GM19397 (cell line): ENCODE data around the gene RIC8B.
"Not testable (repeated sequence)": the region's sequence is repeated elsewhere in the genome, so short reads cannot be mapped to it uniquely, and the experiment has no call there.

Experiments
- ATAC-seq: cut with Tn5 transposase; IDR thresholded peaks from one replicate; pipeline ENCODE4 v1.9.1; 2021; ENCODE audit warnings: mild to moderate bottlenecking, moderate library complexity; ENCODE audit not compliant: unreplicated experiment

RIC8B gene

GRCh38 chr12:106897981-106898901, 123.8 kb downstream of the RIC8B start:
- ATAC-seq: no peak

GRCh38 chr12:106900554-106900953, 126.1 kb downstream of the RIC8B start:
- no peak for ATAC-seq

GRCh38 chr12:106901276-106901675, 126.8 kb downstream of the RIC8B start:
- ATAC-seq: no peak

GRCh38 chr12:106902053-106902452, 127.6 kb downstream of the RIC8B start:
- no peak for ATAC-seq

GRCh38 chr12:106903241-106903945, 128.9 kb downstream of the RIC8B start:
- no peak for ATAC-seq

- ATAC-seq: no peak
These were observed 132.2 kb downstream of the RIC8B start for GRCh38 chr12:106906715-106907114.

- no peak for ATAC-seq
These were observed 132.9 kb downstream of the RIC8B start for GRCh38 chr12:106907411-106907810.

- ATAC-seq: no peak
These were observed 133.4 kb downstream of the RIC8B start for GRCh38 chr12:106907846-106908245.

- no peak for ATAC-seq
These were observed 134.1 kb downstream of the RIC8B start for GRCh38 chr12:106908561-106908960.

- ATAC-seq: peak; percentile 56
These were observed 135.7 kb downstream of the RIC8B start for GRCh38 chr12:106910202-106910601.

- ATAC-seq: no peak
These were observed 137.1 kb downstream of the RIC8B start for GRCh38 chr12:106911581-106911980.

- ATAC-seq: no peak
These were observed 139.0 kb downstream of the RIC8B start for GRCh38 chr12:106913456-106913855.

GRCh38 chr12:106914796-106915634, 140.5 kb downstream of the RIC8B start:
- peak; percentile 52 for ATAC-seq

- ATAC-seq: no peak
These were observed 141.1 kb downstream of the RIC8B start for GRCh38 chr12:106915635-106916026.

GRCh38 chr12:106917503-106917902, 143.0 kb downstream of the RIC8B start:
- ATAC-seq: no peak

- no peak for ATAC-seq
These were observed 144.3 kb downstream of the RIC8B start for GRCh38 chr12:106918746-106919145.

- ATAC-seq: no peak
These were observed 145.5 kb downstream of the RIC8B start for GRCh38 chr12:106919910-106920544.

GRCh38 chr12:106921976-106922375, 147.5 kb downstream of the RIC8B start:
- ATAC-seq: not testable (repeated sequence)

- ATAC-seq: not testable (repeated sequence)
These were observed 149.1 kb downstream of the RIC8B start for GRCh38 chr12:106923594-106923993.

- ATAC-seq: no peak
These were observed 149.9 kb downstream of the RIC8B start for GRCh38 chr12:106924268-106924861.
